ENCODE data around the gene HSPB7.

- TF ChIP-seq, protein P1, sequence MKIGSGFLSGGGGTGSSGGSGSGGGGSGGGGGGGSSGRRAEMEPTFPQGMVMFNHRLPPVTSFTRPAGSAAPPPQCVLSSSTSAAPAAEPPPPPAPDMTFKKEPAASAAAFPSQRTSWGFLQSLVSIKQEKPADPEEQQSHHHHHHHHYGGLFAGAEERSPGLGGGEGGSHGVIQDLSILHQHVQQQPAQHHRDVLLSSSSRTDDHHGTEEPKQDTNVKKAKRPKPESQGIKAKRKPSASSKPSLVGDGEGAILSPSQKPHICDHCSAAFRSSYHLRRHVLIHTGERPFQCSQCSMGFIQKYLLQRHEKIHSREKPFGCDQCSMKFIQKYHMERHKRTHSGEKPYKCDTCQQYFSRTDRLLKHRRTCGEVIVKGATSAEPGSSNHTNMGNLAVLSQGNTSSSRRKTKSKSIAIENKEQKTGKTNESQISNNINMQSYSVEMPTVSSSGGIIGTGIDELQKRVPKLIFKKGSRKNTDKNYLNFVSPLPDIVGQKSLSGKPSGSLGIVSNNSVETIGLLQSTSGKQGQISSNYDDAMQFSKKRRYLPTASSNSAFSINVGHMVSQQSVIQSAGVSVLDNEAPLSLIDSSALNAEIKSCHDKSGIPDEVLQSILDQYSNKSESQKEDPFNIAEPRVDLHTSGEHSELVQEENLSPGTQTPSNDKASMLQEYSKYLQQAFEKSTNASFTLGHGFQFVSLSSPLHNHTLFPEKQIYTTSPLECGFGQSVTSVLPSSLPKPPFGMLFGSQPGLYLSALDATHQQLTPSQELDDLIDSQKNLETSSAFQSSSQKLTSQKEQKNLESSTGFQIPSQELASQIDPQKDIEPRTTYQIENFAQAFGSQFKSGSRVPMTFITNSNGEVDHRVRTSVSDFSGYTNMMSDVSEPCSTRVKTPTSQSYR (CRISPR knock-in tag; IDR thresholded peaks at IDR 0.05): no peak
- TF ChIP-seq, protein P2, sequence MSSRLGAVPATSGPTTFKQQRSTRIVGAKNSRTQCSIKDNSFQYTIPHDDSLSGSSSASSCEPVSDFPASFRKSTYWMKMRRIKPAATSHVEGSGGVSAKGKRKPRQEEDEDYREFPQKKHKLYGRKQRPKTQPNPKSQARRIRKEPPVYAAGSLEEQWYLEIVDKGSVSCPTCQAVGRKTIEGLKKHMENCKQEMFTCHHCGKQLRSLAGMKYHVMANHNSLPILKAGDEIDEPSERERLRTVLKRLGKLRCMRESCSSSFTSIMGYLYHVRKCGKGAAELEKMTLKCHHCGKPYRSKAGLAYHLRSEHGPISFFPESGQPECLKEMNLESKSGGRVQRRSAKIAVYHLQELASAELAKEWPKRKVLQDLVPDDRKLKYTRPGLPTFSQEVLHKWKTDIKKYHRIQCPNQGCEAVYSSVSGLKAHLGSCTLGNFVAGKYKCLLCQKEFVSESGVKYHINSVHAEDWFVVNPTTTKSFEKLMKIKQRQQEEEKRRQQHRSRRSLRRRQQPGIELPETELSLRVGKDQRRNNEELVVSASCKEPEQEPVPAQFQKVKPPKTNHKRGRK (CRISPR knock-in tag; IDR thresholded peaks at IDR 0.05; ENCODE audit: borderline replicate concordance): no peak
- TF ChIP-seq SP1 (CRISPR knock-in tag; conservative IDR thresholded peaks at IDR 0.05): no peak
- no peak for TF ChIP-seq SMAD3 (CRISPR knock-in tag; IDR thresholded peaks at IDR 0.05; ENCODE audit: borderline replicate concordance)
- TF ChIP-seq CTCF (IDR thresholded peaks at IDR 0.05): no peak
- TF ChIP-seq, protein P3, sequence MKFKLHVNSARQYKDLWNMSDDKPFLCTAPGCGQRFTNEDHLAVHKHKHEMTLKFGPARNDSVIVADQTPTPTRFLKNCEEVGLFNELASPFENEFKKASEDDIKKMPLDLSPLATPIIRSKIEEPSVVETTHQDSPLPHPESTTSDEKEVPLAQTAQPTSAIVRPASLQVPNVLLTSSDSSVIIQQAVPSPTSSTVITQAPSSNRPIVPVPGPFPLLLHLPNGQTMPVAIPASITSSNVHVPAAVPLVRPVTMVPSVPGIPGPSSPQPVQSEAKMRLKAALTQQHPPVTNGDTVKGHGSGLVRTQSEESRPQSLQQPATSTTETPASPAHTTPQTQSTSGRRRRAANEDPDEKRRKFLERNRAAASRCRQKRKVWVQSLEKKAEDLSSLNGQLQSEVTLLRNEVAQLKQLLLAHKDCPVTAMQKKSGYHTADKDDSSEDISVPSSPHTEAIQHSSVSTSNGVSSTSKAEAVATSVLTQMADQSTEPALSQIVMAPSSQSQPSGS (CRISPR knock-in tag; IDR thresholded peaks at IDR 0.05; ENCODE audit: borderline replicate concordance, low read depth): no peak
- TF ChIP-seq PRRX2 (CRISPR knock-in tag; IDR thresholded peaks at IDR 0.05): no peak
- TF ChIP-seq, protein P4, sequence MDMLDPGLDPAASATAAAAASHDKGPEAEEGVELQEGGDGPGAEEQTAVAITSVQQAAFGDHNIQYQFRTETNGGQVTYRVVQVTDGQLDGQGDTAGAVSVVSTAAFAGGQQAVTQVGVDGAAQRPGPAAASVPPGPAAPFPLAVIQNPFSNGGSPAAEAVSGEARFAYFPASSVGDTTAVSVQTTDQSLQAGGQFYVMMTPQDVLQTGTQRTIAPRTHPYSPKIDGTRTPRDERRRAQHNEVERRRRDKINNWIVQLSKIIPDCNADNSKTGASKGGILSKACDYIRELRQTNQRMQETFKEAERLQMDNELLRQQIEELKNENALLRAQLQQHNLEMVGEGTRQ (CRISPR knock-in tag; IDR thresholded peaks at IDR 0.05): no peak
- TF ChIP-seq GABPB1 (CRISPR knock-in tag; IDR thresholded peaks at IDR 0.05): no peak
- no peak for TF ChIP-seq MAX (CRISPR knock-in tag; IDR thresholded peaks at IDR 0.05)
These were observed 29.0 kb upstream of the HSPB7 start for GRCh38 chr1:16046842-16047241.

All from WTC11 (cell line).